A549 treated with CORT108297 at 1 μM for 4 hours (cell line): ENCODE results near the gene COPB1. TPM values are rescaled to one million over a fixed set of nuclear protein-coding genes. Genes with fewer than 3 reads are reported as not detected.

Source experiments
- total RNA-seq: library from RNA; stranded (reverse); fragments of 200-300 nt; extraction: Qiagen RNA extraction; gene quantifications from 5 replicates; pipeline ENCODE4 v1.2.3, GENCODE V29; 2022

Gene COPB1, protein sequence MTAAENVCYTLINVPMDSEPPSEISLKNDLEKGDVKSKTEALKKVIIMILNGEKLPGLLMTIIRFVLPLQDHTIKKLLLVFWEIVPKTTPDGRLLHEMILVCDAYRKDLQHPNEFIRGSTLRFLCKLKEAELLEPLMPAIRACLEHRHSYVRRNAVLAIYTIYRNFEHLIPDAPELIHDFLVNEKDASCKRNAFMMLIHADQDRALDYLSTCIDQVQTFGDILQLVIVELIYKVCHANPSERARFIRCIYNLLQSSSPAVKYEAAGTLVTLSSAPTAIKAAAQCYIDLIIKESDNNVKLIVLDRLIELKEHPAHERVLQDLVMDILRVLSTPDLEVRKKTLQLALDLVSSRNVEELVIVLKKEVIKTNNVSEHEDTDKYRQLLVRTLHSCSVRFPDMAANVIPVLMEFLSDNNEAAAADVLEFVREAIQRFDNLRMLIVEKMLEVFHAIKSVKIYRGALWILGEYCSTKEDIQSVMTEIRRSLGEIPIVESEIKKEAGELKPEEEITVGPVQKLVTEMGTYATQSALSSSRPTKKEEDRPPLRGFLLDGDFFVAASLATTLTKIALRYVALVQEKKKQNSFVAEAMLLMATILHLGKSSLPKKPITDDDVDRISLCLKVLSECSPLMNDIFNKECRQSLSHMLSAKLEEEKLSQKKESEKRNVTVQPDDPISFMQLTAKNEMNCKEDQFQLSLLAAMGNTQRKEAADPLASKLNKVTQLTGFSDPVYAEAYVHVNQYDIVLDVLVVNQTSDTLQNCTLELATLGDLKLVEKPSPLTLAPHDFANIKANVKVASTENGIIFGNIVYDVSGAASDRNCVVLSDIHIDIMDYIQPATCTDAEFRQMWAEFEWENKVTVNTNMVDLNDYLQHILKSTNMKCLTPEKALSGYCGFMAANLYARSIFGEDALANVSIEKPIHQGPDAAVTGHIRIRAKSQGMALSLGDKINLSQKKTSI
- 100 to 133 TPM (median 108 TPM) in 5 replicates for total RNA-seq

DNA sequence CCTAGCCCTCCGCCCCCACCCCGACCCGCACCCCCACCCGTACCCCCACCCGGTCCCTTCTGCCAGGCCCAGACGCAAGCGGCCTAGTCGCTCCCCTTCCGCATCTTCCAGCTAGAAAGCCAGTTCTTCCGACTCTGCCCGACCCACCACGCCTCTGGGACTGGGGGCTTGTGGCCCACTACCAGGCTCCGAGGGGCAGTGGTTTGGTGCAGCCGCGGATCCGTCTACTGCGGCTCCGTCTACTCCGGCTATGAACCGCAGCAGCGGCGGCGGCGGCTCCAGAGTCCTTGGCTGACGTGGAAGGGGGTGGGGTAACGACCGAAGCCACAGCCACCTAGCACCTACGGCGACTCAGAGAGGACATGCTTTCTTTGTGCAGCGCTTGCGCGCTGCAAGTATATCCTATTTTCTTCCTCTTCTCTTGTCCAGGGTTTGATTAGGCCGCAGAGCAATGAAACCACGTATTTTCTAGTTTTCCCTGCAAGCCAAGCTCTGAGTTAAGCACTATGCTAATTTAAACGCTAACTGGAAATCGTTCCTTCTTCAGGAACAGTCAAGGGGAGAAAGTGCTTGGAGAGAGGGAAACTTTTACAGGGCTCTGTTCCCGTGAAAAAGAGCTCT, at the start of gene COPB1:
Gene COPB1, minus strand, starts transcription at position 252 of the 621 bp plus-strand sequence. CDS start 883 bp downstream, outside the sequence.

DNA sequence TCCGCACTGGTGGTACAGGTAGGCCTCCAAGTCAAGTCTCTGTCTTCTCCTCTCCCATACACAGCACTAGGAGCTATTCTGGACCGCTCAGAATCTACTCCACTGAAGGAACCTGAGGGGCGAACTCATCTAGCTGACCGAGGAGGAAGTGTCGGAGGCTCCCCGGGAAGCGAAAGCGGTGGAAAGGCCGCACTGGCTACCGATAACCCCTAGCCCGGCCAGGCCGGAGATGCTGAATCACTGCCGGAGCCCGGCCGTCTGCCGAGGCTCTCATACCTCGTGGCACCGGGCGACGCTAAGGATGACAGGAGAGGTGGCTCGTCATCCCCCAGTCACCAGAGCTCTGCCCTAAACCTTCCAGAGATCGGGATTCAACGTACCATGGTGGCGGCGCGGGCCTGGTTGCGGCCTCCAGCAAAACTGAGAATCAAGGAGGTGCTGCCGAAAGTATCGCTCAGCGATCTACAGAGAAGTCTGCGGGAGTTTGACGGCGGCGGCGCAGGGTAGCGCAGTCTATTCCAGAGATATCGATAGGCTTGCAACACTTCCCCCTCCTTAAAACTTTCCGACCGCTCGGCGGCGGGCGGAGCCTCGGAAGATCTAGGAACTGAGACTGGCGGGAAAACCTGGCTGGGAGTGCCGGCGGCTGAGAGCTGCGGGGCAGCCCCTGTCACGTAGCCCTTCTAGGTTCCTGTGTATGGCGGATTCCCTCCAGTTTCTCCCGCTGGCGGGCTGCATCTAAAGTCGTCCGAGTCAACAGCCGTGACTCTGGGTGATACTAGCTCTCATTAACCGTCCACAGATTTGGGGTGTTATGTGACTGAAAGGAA, 20.5 kb upstream of the COPB1 start, which contains the start of gene PSMA1:
Gene PSMA1, minus strand, starts transcription at position 470 of the 830 bp plus-strand sequence. Its CDS starts 87 bp downstream, at position 383.

Other genes with a start within 250 kb of the COPB1 start
- gene RRAS2, start 140.6 kb downstream of the COPB1 start, total RNA-seq, result 51.5 to 60.5 TPM (median 54.8 TPM) in 5 replicates
- 185 to 199 TPM (median 188 TPM) in 5 replicates for gene PSMA1, start 20.6 kb upstream of the COPB1 start, total RNA-seq
- 1.9 to 2.6 TPM (median 2.2 TPM) in 5 replicates for gene PDE3B, start 144.0 kb upstream of the COPB1 start, total RNA-seq